IPS-11a (cell line): Measurements from ENCODE around the gene HIGD2A.
A peak's percentile ranks its signal among the peaks of the same experiment; 100 is the strongest.

Experiments used
- H3K4me3 ChIP-seq: one replicate; pipeline ENCODE4 v1.5.1; 2013; ENCODE audit warnings: low read depth, low read length, control low read depth

The HIGD2A gene, protein sequence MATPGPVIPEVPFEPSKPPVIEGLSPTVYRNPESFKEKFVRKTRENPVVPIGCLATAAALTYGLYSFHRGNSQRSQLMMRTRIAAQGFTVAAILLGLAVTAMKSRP

GRCh38 chr5:176388444-176389134, at the start of gene HIGD2A, which contains the start of gene NOP16:
HIGD2A (plus strand) TSS chr5:176388751; CDS start chr5:176388820, 69 bp downstream.
NOP16 (minus strand) TSS chr5:176388598; CDS start chr5:176388539, 59 bp downstream.
- H3K4me3 ChIP-seq: peak within 1 kb of the TSS; percentile 99

GRCh38 chr5:176339304-176339703, 49.2 kb upstream of the HIGD2A start:
- no peak overlapping the region for H3K4me3 ChIP-seq

DNA sequence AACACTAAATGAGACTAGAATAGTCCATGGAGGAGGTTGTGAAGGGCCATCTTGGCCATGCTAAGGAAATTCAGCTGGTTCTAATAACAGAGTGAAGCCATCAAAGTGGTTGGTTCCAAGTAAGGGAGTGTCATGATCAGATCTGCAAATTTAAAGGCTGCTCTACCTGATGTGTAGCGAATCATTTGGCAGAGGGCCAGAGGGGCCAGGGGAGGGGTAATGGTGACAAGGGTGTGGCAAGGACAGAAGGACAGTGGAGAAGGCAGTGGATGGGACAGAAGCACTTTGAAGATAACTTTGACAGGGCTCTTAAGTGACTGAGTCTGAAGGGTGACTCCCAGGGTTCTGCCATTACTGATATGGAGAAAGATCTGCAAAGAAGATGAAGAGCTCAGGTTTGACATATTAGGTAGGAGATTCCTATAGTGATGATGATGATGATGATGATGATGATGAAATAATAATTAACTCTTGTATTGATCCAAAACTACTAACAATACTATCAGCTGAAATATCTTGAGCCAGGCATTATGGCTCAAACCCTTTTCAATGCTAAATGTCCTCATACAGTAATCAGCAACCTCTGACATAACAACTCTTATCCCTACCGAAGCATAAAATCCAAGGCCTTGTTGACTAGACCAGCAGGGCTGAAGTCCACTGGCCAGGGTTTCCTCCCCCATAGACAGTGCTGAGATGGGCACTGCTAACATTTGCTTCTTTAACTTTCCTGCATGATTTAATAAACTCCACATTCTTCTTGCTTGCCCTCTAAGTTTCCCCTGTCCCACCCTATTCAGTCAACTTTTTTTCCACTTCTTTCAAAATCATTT, 47.0 kb upstream of the HIGD2A start:
- no peak overlapping the region for H3K4me3 ChIP-seq

DNA sequence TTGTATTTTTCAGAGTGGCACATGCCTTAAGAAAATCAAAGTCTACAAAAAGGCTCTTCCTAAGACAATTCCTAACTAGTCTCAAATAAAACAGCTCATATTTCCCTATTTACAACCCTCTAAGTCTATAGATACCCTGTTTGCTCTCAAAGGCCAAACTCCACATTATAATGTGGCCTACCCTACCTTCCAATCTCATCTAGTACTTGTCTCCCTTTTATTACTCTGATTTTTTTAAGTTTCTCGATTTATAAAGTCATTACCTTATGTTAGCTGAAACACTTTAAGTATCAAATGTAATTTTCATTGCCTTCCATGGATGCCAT, 46.4 kb upstream of the HIGD2A start:
- H3K4me3 ChIP-seq: no peak overlapping the region

DNA sequence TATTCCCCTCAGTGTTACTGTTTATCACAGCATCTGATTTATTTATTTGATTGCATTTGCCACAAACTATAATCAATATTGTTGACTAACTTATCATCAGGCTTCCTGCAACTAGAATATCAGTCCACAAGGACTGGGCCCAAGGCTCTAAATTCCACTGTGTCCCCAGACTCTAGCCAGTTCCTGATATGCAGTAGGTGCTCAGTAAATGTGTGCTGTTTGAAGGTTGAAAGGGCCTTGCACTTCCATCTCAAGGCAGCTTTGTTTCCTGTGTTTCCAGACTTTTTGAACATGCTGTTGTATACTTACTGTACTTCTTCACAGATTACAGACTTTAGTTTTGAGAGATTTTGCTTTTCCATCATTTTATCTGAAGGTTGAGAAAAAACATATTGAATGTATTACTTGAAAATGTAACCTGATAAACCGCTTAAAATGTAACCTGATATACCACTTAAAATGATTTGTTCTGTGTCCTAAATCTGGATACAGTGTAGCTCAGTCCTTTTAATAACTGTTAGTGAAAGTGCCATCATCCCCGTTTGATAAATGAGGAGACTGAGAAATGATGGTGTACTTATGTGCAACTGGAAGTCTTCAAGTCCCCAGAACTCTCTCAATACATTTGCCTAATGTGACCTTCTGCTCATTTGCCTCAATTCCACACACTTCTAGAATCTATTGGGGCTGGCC, 45.6 kb upstream of the HIGD2A start:
- H3K4me3 ChIP-seq: no peak overlapping the region

DNA sequence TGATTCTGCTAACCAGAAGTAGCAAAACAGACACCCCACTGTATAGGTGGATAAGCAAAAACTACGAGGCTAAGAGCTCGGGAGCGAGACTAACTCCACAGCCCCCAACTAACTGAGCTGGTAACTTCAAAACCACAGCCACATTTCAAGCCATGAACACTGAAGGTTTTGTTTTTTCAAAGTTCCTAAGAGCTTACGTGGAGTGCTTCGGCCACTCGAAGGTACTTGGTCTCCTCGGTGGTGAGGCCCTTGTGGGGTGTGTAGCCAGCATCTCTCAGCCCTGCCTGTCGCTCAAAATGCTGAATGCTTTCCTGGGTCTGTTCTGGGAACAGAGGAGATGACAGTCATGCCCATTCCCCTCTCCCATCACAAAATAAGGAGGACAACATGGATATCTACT, 38.1 kb upstream of the HIGD2A start:
- H3K4me3 ChIP-seq: no peak overlapping the region

DNA sequence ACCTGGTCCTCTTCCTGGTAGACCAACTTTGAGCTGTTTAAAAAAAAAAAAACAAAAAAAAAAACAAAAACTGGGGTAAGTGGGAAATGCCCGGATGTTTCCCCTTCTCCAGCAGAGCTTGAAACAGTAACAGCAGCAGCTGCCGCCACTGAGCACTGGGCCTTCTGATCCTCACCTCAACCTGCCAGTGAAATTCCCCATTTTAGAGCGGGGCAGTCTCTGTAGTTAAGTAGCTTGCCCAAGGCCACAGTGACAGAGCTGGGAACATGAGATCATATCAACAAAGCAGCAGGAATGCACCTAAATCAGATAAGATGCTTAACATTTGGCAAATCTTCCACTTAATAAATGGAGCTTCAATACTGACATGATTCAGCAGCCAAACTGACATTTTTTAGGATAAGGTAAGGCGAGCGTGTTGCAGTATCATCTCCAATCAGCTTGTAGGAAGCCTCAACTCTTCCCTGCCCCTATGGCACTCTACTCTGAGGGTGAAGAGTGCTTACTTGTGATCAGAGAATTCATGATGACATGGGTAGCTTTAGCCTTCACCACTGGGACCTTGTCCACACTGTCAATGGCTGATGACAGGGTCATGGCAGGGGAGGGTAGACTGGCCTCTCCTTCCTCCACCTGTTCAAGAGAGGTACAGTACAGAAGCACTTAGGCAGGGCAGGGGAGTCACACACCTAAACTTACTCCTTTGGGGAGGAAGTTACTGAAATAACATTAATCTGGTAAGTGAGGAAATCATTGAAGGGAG, 36.3 kb upstream of the HIGD2A start:
- no peak overlapping the region for H3K4me3 ChIP-seq

DNA sequence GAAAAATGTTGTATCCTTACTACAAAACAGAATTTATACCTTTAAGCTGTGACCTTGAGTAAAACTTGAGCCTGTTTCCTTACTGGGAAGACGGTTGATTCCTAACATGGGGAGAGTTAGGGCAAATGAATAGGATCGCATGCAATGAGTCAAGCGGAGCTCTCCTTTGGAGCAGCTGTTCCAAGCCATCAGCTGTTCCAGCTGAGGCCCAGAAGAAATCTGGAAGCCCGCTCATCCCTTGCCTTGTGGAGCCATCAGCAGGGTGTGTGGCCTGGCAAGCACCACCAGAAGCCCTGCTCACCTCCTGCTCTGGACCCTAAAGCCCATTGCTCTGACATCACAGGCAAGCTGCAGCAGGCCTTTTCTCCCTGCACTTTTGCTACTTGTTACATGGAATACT, 35.0 kb upstream of the HIGD2A start:
- no peak overlapping the region for H3K4me3 ChIP-seq

DNA sequence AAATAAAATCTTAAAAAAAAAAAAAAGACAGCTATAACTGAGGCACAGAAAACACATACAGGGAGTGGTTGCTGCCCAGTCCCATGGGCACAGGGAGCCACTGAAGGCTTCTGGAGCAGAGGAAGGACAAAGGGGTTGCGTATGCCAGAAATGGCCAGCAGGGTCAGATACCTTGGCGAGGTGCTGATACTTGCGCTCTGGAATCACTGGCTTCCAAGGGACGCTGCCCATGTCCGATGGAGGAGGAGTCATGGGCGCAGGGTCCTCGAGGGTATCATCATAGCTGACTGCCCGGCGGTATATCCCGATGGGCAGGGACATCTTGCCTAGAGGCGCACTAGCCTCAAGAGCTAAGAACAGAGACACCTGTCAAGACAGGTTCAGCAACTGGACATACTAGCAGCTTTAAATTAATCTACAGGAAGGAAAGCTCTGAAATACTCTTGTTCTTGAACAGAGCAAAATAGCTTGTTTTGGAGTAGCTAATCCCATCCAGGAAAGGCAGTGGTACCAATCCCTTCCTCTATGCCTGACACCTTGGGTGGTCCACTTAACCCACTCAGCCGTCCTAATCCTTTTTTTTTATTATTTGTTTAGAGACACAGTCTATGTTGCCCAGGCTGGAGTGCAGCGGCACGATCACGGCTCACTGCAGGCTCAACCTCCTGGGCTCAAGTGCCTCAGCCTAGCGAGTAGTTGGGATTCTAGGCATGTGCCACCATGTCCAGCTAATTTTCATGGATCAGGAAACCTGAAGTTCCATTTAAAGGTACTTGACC, 33.0 kb upstream of the HIGD2A start:
- no peak overlapping the region for H3K4me3 ChIP-seq

DNA sequence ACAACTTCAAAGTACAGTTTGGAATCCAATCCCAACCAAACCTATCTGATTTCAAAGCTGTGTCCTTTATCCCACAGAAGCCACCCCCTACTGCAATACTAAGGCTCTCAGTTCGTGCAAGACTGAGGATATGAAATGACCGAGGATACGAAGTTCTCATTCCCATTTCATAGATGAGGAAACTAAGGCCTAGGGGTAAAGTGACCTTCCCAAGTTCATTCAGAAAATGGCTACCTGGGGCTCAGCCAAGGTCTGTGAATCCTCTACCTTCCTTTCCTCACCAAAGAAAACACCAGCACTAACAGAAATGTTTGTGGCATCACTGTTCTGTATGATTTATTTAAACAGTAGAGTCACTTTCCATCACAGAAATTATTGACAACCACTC, 32.4 kb upstream of the HIGD2A start:
- H3K4me3 ChIP-seq: no peak overlapping the region

GRCh38 chr5:176359658-176360057, 28.9 kb upstream of the HIGD2A start:
- no peak overlapping the region for H3K4me3 ChIP-seq

- H3K4me3 ChIP-seq: peak overlapping the region; percentile 91
Observed at GRCh38 chr5:176360894-176361436, 27.6 kb upstream of the HIGD2A start.

DNA sequence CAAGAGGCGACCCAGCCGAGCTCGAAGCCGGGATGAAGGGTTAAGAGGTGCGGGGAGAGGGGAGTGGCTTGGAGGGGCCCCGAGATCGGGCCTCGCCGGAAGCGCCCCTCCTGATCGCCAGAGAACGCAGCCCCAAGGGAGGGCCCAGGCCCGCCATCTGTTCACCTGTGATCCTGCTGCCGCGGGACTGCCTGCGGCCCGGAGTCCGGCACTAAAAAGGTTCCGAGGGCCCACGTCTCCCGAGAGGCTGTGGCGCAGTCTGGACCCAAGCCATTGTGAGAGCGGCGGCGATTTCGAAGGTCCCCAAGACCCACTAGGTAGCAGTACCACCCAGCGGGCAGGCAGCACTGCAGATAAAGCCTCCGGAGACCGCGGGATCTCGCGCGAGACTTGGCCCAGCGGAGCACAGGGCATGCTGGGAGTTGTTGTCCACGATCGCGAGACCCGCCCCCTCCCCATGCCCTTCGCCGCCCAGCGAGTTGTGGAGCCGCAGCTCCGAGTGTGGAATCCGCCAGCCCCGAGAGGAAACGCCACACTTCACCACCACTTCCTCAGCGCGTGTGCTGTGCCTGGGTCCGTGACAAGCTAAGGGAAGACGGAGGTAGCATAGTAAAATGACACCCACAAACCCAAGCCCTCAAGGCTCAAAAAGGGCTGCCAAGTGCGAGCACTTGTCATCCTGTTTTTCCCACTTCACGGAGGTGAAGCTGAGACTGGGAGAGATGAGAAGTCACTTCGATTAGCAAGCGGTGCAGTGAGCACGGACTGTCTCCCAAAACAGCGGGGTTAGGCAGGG, 26.9 kb upstream of the HIGD2A start, which contains the start of gene KIAA1191:
KIAA1191 (minus strand) TSS at position 328 of the 796 bp plus-strand sequence. CDS start 2,256 bp downstream, outside the sequence.
- peak within 1 kb of the TSS; percentile 91 for H3K4me3 ChIP-seq

- peak overlapping the region; percentile 91 for H3K4me3 ChIP-seq
Observed at GRCh38 chr5:176362233-176362490, 26.4 kb upstream of the HIGD2A start.

DNA sequence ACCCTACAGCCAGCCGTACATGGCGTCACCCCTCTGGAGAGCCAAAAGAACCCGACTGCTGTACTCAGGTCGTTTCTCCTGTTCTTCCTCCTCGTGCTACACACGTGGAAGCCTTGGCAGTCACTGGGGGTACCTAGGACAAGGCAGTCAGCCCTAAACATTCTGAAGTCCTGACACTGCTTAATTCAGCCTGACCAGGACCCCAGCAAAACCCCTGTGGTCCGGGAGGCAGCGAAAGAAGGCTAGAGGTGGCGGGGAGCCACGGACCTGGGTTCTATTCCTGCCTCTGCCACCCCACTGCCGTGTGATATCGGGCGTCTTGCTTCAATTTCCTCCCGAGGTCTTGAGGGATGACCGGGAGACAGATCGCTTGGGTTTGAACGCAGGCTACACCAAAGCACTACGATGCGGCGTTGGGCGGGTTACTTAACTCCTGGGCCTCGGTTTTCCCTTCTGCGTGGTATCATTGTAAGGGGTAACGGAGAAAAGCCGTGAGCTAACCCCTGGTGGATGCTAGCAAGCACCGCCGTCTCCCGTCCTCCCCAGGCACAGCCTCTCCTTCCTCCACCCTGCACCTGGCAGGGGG, 23.7 kb upstream of the HIGD2A start:
- peak overlapping the region; percentile 65 for H3K4me3 ChIP-seq

DNA sequence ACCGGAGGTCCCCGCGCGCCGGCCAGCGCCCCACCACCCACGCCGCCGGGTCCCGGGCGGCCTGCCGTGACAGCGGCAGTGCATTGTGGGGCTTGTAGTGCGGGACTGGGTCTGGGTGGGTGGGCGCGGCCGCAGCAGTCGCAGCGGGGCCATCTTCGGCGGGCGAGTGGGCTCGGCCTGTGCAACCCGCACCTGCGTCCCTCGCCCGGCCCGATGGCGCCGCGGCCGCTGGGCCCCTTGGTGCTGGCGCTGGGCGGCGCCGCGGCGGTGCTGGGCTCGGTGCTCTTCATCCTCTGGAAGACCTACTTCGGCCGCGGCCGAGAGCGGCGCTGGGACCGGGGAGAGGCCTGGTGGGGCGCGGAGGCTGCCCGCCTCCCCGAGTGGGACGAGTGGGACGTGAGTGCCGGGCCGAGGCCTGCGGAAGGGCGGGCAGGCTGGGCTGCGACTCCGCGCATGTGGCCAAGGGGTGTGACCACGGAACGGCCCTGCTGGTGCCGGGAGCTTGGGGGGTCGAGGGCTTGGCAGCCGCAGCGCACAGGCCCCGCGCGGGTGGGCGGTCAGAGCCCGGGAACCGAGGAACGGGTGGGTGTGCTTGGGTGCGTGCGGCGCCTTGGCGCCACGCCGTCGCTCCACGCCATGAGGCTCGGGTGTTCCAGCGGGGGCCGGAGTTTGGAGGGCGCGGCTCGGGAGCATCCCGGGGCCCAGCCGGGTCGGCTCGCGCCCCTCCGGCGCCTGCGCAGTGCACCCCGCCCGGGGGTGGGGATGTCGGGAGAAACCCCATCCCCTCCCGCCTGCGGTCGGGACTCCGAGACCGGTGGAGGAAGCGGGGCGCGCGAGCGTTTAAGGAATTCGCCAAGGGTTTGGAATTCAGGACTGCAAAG, 23.0 kb upstream of the HIGD2A start, which contains the start of gene ARL10:
ARL10 (plus strand) TSS at position 137 of the 881 bp plus-strand sequence; CDS start at position 214, 77 bp downstream.
- H3K4me3 ChIP-seq: peak within 1 kb of the TSS; percentile 65

DNA sequence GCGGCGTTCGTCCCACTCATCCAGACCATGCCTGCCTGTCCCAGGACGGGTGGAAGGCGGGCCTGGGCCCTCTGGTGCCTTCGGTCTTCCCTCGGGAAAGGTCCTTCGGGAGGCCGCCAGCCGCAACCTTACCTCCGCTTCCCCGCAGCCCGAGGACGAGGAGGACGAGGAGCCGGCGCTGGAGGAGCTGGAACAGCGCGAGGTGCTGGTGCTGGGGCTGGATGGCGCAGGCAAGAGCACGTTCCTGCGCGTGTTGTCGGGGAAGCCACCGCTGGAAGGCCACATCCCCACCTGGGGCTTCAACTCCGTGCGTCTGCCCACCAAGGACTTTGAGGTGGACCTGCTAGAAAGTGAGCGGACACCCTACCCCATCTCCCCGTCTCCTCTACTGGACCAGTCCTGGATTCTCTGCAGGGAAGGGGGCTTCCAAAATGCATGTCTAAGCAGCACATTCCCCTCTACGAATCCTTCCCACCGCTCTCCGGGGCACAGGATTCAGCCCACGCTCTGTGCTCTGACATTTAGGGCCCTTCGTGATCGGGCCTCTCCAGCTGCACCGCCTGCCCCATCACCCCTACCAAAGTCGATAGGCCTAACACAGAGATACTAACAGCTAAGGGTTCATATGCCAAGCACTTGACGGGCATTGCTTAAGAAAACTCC, 22.2 kb upstream of the HIGD2A start:
- H3K4me3 ChIP-seq: peak overlapping the region; percentile 65
